SU-DHL-6 (cell line): Measurements from ENCODE around the gene PLXDC1.

ENCODE experiments used
- H2AFZ ChIP-seq: fragments of 200-600 bp; sonication (generic); 2 replicates; pipeline ENCODE4 v1.6.1; 2014; ENCODE audit warnings: low read depth, mild to moderate bottlenecking, moderate library complexity, mixed read lengths, antibody characterized with exemption, low read length; ENCODE audit not compliant: severe bottlenecking
- H3F3A ChIP-seq: fragments of 200-600 bp; shearing (Covaris generic); 2 replicates; pipeline ENCODE4 v1.6.0; 2016; ENCODE audit warnings: antibody characterized with exemption, mild to moderate bottlenecking; ENCODE audit not compliant: insufficient read depth
- H3K27ac ChIP-seq: fragments of 200-600 bp; sonication (generic); 2 replicates; pipeline ENCODE4 v1.5.1; 2016; ENCODE audit warnings: low read depth, mild to moderate bottlenecking, low read length, moderate library complexity, mixed read lengths
- H3K27me3 ChIP-seq: fragments of 200-600 bp; sonication (generic), shearing (Covaris generic); 2 replicates; pipeline ENCODE4 v1.6.0; 2014; ENCODE audit warnings: mild to moderate bottlenecking, low read length
- H3K36me3 ChIP-seq: fragments of 200-600 bp; sonication (generic); 2 replicates; pipeline ENCODE4 v1.6.1; 2014; ENCODE audit warnings: mild to moderate bottlenecking, low read length, mixed read lengths
- H3K4me2 ChIP-seq: fragments of 300-600, 200-600 bp; shearing (Covaris generic), sonication (generic); 2 replicates; pipeline ENCODE4 v1.6.0; 2014; ENCODE audit warnings: low read length, low read depth, mild to moderate bottlenecking; ENCODE audit not compliant: poor library complexity, severe bottlenecking
- H3K4me3 ChIP-seq: fragments of 200-600 bp; sonication (generic); 2 replicates; pipeline ENCODE4 v1.5.1; 2014; ENCODE audit warnings: antibody characterized with exemption, low read length, mild to moderate bottlenecking, mixed read lengths; ENCODE audit not compliant: insufficient read depth, poor library complexity, severe bottlenecking
- H3K79me2 ChIP-seq: fragments of 200-600 bp; sonication (generic); 2 replicates; pipeline ENCODE4 v1.6.1; 2014; ENCODE audit warnings: mild to moderate bottlenecking, low read length, moderate library complexity; ENCODE audit not compliant: insufficient read depth
- H3K9ac ChIP-seq: fragments of 200-600 bp; sonication (generic); 2 replicates; pipeline ENCODE4 v1.7.0; 2014; ENCODE audit warnings: mild to moderate bottlenecking, low read length
- H3K9me2 ChIP-seq: fragments of 200-600 bp; sonication (generic); replicated peaks from 2 replicates; pipeline ENCODE4 v1.6.1; 2014; ENCODE audit warnings: low read length; ENCODE audit not compliant: insufficient read depth
- H3K9me3 ChIP-seq: fragments of 200-600 bp; sonication (generic); 2 replicates; pipeline ENCODE4 v1.6.1; 2014; ENCODE audit warnings: low read length, mixed read lengths; ENCODE audit not compliant: insufficient read depth
- H4K20me1 ChIP-seq: fragments of 200-600 bp; sonication (generic); 2 replicates; pipeline ENCODE4 v1.6.1; 2014; ENCODE audit warnings: low read depth, mild to moderate bottlenecking, antibody characterized with exemption, low read length, moderate library complexity, mixed read lengths
- CTCF ChIP-seq: fragments of 200-600 bp; sonication (generic); IDR thresholded peaks from one replicate; pipeline ENCODE4 v1.5.1; 2017; ENCODE audit warnings: antibody characterized with exemption, mild to moderate bottlenecking, low read length, moderate library complexity; ENCODE audit not compliant: insufficient read depth, poor library complexity, severe bottlenecking
- EZH2phosphoT487 ChIP-seq: fragments of 200-600 bp; sonication (generic), shearing (Covaris generic); conservative IDR thresholded peaks from 2 replicates; pipeline ENCODE4 v1.6.1; 2018; ENCODE audit warnings: mild to moderate bottlenecking, antibody characterized with exemption, low read length, moderate library complexity, mixed read lengths

The PLXDC1 gene

GRCh38 chr17:39174920-39175694 is 23.7 kb upstream of the PLXDC1 start:
- no peaks in the 10 kb centered on the region for H3K9me3 ChIP-seq
- H3K9ac ChIP-seq: peak overlapping the region; percentile 21; the same call in 1 of the 2 replicates
- H2AFZ ChIP-seq: peak overlapping the region; percentile 70
- no peak overlapping the region for H3K27ac ChIP-seq
- TF ChIP-seq CTCF: peak; percentile 70
- TF ChIP-seq EZH2phosphoT487: no peak
- no peaks in the 10 kb centered on the region for H3F3A ChIP-seq
- H3K4me2 ChIP-seq: peak overlapping the region; percentile 33
- H3K79me2 ChIP-seq: no peaks in the 10 kb centered on the region
- no peaks in the 10 kb centered on the region for H3K36me3 ChIP-seq
- H4K20me1 ChIP-seq: no peaks in the 10 kb centered on the region
- H3K9me2 ChIP-seq: no peaks in the 10 kb centered on the region
- H3K27me3 ChIP-seq: no peaks in the 10 kb centered on the region
- no peak overlapping the region for H3K4me3 ChIP-seq

GRCh38 chr17:39173526-39174274 is 22.3 kb upstream of the PLXDC1 start:
- Histone ChIP-seq H3K79me2 (no peaks in the 10 kb centered on the region), H3K27ac (no peak overlapping the region), H2AFZ (no peak overlapping the region), H3K4me2 (no peak overlapping the region), H3K4me3 (no peak overlapping the region), H3K9ac (no peak overlapping the region), H3K9me3 (no peaks in the 10 kb centered on the region), H3K9me2 (no peaks in the 10 kb centered on the region), H3K36me3 (no peaks in the 10 kb centered on the region), H3F3A (no peaks in the 10 kb centered on the region), H4K20me1 (no peaks in the 10 kb centered on the region), H3K27me3 (no peaks in the 10 kb centered on the region)
- TF ChIP-seq CTCF (no peak), EZH2phosphoT487 (no peak)

- Histone ChIP-seq H3K27ac (no peak overlapping the region), H3K79me2 (no peaks in the 10 kb centered on the region), H2AFZ (no peak overlapping the region), H3K4me3 (no peak overlapping the region), H3K27me3 (no peaks in the 10 kb centered on the region), H3K36me3 (no peaks in the 10 kb centered on the region), H3K9me3 (no peaks in the 10 kb centered on the region), H3K4me2 (no peak overlapping the region), H3K9me2 (no peaks in the 10 kb centered on the region), H3F3A (no peaks in the 10 kb centered on the region), H4K20me1 (no peaks in the 10 kb centered on the region), H3K9ac (no peak overlapping the region)
- TF ChIP-seq EZH2phosphoT487 (no peak), CTCF (no peak)
Measured at GRCh38 chr17:39173080-39173479, 21.6 kb upstream of the PLXDC1 start.
